Heart left ventricle (tissue), 13 donors: ENCODE measurements around the gene PLCXD3.

ENCODE experiments used
- CTCF ChIP-seq, 12 donors: fragments of 200-600 bp; sonication (generic) in 4 of 12; IDR thresholded peaks; one replicate each; pipeline versions ENCODE4 v1.5.0 to v1.8.0; 2018 to 2022; ENCODE audit warnings: antibody characterized with exemption in 12 of 12, mild to moderate bottlenecking in 5 of 12
- POLR2A ChIP-seq, 2 donors: fragments of 450-650 bp; IDR thresholded peaks; one replicate each; pipeline ENCODE4 v1.6.1; 2017; ENCODE audit warnings: antibody characterized with exemption in 2 of 2, mild to moderate bottlenecking in 2 of 2, moderate library complexity in 2 of 2
- donor health status: ischemic (EF 13 %, LVEDD 7.1; RV severe dilation, severe dysfunction).
- donor health status: DM: no; HTN: yes; CAD: no.
- donor health status: DM: no; HTN: no; CAD: no.
- donor health status: ischemic (EF 25% LVEDD 6.9; RV normal size, moderate dysfunction).
- donor health status: ischemic (EF 25% LVEDD 5.7; RV mildly dilated, moderate dysfunction).
- donor health status: ischemic (EF 35%, LVEDD 5.7; RV mildly dilated, moderate dysfunction).
- donor health status: nonischemic (EF 11% LVEDD 7.7; RV severe dilation, severe dysfunction).
- donor health status: DM: yes; HTN: yes; CAD: no.
- donor health status: PGD.
- donor health status: ischemic (EF 29% LVEDD 5.4; RV normal size, mild dysfunction).
- donor health status: nonischemic (EF 23%, LVEDD 6.1; RV moderate dilation, normal function).

- TF ChIP-seq CTCF (IDR thresholded peaks at IDR 0.05) (no peak), POLR2A (IDR thresholded peaks at IDR 0.05) (no peak)
Measured at GRCh38 chr5:41511241-41511640, 840 bp upstream of the PLCXD3 start.
